Hematopoietic multipotent progenitor cell treated with erythropoietin and hydrocortisone succinate and interleukin-3 and kit ligand, for 15 days (in vitro differentiated cells): ENCODE data around the gene GATAD2B.
A peak's percentile ranks its signal among the peaks of the same experiment; 100 is the strongest.
"Not testable (repeated sequence)": the region's sequence is repeated elsewhere in the genome, so short reads cannot be mapped to it uniquely, and the experiment has no call there.

Experiments used
- DNase-seq: peaks from one replicate; pipeline ENCODE4 v3.0.0-alpha.2; 2015; ENCODE audit warnings: low spot score

Gene GATAD2B

GRCh38 chr1:153888533-153888932 is 34.2 kb downstream of the GATAD2B start:
- DNase-seq, result peak; percentile 64

DNA sequence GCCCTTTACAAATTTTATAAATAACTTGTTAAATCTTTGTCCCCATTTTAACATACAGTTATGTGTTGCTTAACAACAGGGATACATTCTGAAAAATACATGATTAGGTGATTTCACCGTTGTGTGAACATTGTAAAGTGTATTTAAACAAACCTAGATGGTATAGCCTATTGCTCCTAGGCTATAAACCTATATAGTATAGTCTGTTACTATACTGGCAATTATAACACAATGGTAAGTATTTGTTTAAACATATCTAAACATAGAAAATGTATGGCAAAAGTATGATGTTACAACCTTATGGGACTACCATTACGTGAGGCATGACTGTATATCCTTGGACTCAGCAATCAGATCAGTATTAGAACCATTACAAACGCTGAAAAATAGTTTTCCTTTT is 36.6 kb downstream of the GATAD2B start:
- DNase-seq, result no peak

GRCh38 chr1:153883223-153883622 is 39.5 kb downstream of the GATAD2B start:
- DNase-seq, result no peak

DNA sequence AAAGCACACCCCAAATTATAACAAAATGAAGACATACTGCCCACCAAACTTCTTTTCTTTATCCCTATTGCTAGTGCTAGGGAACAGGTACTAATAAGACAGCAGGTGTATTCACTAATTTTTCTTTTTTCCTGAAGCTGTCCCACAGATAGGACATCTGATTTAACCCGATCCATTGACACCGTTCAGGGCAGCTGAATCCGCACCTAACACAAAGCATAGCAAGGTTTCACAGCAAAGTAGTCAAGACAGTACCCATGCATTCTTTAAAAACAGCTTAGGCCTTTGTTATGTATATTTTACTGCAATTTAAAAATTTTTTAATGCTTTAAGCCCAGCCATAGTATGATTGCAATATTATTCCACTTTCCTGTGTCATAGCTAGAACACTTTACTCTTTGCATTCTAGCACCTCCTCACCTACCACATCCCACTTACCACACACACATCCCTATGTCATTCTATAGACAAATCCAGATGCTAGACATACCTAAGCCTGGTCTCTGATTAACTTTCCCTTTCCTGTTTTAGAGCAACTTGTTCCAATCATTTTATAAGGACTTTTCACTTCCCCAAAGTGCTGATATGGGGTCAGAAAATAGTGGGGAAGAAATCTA is 40.4 kb downstream of the GATAD2B start:
- DNase-seq, result no peak

- no peak for DNase-seq
Observed at GRCh38 chr1:153881751-153882150, 41.0 kb downstream of the GATAD2B start.

DNA sequence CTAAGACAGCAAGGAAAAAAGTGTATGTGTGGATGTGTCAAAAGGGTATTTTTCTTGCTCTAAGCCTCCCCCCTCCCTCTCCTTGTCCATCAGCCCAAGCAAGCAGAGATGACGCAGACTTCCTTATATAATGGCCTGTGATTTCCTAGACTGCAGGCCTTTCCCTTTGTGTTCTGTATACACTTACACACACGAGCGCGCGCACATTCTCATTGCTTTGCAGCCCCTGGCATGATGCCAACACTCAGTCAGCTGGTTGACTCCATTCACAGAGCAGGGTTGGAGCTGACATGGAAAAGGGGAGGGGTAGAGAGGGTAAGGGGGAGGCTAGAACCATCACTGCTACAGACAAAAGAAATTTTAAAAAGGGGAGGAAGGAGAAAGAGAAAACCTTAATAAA is 41.8 kb downstream of the GATAD2B start:
- DNase-seq, result peak; percentile 69

DNA sequence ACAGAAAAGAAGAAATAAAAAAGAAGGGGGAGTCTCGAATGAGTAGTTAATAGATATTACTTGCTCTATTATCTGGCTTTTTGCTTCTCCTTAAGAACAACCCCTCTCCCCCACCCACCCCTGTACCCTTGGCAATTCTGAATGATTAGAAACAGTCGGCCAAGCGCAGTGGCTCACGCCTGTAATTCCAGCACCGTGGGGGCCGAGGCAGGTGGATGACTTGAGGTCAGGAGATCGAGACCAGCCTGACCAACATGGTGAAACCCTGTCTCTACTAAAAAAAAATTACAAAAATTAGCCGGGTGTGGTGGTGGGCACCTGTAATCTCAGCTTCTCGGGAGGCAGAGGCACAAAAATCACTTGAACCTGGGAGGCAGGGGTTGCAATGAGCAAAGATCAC is 42.7 kb downstream of the GATAD2B start:
- DNase-seq, result no peak

DNA sequence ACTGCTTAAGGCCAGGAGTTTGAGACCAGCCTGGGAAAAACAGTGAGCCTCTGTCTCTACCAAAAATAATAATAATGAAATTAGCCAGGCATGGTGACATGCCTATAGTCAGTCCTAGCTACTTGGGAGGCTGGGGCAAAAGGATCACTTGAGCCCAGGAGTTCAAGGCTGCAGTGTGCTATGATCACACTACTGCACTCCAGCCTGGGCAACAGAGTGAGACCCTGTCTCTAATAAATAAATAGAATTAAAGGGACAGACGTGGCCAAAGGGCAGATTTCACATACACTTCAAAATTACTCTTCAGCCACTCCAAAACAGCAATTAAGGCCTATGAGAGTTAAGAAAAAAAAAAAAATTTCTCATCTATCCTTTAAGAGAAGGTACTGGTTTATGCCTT is 45.7 kb downstream of the GATAD2B start:
- no peak for DNase-seq

DNA sequence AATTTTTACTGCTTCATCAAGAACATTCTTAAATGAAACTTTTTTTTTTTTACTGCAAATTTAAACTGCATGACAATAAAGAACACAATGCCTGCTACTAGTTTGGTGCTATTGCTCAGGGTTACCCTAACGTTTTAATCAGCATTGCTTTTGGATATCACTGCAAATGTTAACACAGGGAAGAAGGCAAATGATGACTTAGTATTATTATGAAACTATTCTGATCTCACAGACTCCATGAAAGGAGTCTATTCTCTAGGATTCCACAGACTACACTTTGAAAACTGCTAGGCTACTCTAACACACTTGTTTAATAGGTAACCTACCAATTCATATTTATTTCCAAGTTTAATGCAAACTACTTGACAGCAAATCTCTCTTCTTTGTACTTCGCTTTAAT is 49.8 kb downstream of the GATAD2B start:
- DNase-seq, result no peak

- DNase-seq, result no peak
Observed at GRCh38 chr1:153872331-153872730, 50.4 kb downstream of the GATAD2B start.

GRCh38 chr1:153869486-153869885 is 53.3 kb downstream of the GATAD2B start:
- DNase-seq, result no peak

GRCh38 chr1:153866045-153866850 is 56.5 kb downstream of the GATAD2B start:
- DNase-seq, result no peak

GRCh38 chr1:153860285-153860684 is 62.5 kb downstream of the GATAD2B start:
- no peak for DNase-seq

DNA sequence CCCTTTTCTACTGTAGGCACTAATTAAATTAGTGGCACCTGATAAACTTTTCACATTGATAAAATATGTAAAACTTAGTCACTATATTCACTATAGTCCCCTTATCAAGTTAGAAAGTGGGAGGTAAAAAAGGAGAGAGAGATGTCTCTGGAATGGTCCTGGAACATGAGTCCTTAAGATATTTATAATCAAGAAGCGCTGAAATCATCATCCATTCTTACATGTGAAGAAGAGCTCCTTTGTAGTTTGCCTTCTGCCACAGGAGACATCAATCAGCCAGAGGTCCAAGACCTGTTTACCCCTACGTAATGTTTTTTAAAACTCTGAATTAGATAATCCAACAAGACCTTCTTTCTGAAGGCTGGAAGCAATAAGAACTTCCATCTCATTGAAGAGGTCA is 65.3 kb downstream of the GATAD2B start:
- no peak for DNase-seq

- no peak for DNase-seq
Observed at GRCh38 chr1:153856763-153857162, 66.0 kb downstream of the GATAD2B start.

- DNase-seq, result no peak
Observed at GRCh38 chr1:153852170-153852569, 70.6 kb downstream of the GATAD2B start.

- no peak for DNase-seq
Observed at GRCh38 chr1:153849487-153850185, 73.1 kb downstream of the GATAD2B start.

DNA sequence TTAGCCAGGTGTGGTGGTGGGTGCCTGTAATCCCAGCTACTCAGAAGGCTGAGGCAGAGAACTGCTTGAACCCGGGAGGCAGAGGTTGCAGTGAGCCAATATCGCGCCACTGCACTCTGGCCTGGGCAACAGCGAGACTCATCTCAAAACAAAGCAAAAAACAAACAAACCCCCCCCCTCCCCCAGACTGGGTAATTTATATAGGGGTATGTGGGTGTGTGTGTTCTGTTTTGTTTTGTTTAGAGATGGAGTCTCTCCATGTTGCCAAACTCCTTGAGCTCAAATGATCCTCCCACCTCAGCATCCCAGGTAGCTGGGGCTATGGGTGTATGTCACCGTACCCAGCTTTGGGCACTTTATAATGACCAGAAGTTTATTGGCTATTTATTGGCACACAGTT is 74.0 kb downstream of the GATAD2B start:
- DNase-seq, result no peak

GRCh38 chr1:153845158-153845557 is 77.6 kb downstream of the GATAD2B start:
- no peak for DNase-seq

GRCh38 chr1:153844349-153844748 is 78.4 kb downstream of the GATAD2B start:
- not testable (repeated sequence) for DNase-seq

DNA sequence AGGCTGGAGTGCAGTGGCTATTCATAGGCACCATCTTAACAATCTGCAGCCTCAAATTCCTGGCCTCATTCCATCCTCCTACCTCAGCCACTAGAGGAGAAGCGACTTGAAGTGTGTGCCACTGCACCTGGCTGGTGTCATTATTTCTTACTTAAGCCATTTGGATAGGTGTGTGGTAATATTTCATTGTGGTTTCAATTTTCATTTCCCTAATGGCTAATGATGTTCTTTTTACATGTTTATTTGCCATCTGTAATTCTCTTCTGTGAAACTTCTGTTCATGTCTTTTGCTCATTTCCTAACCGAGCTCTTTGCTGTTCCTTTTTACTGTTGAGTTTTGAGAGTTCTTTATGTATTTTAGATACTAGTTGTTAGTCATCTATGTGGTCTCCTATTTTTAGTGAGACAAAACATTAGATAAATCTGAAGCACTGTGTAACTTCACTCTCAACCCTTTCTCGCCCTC is 80.7 kb downstream of the GATAD2B start:
- no peak for DNase-seq

GRCh38 chr1:153841463-153841994 is 81.2 kb downstream of the GATAD2B start:
- no peak for DNase-seq

DNA sequence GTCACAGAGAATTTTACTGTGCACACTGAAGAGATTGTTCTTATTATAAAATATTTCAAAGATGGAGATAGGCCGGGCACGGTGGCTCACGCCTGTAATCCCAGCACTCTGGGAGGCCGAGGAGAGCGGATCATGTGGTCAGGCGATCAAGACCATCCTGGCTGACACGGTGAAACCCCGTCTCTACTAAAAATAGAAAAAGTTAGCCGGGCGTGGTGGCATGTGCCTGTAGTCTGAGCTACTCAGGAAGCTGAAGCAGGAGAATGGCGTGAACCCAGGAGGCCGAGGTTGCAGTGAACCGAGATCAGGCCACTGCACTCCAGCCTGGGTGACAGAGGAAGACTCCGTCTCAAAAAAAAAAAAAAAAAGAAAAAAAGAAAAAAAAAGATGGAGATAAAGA is 82.0 kb downstream of the GATAD2B start:
- not testable (repeated sequence) for DNase-seq
